ENCODE results near the gene TCF25.

DNA sequence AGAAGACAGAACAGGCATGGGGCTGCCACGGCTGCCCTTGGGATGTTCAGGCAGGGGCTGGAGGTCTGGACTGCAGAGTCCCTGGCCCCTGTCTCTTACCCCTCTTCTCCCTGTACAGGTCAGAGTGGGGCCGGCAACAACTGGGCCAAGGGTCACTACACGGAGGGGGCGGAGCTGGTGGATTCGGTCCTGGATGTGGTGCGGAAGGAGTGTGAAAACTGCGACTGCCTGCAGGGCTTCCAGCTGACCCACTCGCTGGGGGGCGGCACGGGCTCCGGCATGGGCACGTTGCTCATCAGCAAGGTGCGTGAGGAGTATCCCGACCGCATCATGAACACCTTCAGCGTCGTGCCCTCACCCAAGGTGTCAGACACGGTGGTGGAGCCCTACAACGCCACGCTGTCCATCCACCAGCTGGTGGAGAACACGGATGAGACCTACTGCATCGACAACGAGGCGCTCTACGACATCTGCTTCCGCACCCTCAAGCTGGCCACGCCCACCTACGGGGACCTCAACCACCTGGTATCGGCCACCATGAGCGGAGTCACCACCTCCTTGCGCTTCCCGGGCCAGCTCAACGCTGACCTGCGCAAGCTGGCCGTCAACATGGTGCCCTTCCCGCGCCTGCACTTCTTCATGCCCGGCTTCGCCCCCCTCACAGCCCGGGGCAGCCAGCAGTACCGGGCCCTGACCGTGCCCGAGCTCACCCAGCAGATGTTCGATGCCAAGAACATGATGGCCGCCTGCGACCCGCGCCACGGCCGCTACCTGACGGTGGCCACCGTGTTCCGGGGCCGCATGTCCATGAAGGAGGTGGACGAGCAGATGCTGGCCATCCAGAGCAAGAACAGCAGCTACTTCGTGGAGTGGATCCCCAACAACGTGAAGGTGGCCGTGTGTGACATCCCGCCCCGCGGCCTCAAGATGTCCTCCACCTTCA is 61.5 kb downstream of the TCF25 start:
- TF ChIP-seq EZH2 (IDR thresholded peaks at IDR 0.05; ENCODE audit: low read length, unreplicated experiment): no peak
- TF ChIP-seq, protein P1, sequence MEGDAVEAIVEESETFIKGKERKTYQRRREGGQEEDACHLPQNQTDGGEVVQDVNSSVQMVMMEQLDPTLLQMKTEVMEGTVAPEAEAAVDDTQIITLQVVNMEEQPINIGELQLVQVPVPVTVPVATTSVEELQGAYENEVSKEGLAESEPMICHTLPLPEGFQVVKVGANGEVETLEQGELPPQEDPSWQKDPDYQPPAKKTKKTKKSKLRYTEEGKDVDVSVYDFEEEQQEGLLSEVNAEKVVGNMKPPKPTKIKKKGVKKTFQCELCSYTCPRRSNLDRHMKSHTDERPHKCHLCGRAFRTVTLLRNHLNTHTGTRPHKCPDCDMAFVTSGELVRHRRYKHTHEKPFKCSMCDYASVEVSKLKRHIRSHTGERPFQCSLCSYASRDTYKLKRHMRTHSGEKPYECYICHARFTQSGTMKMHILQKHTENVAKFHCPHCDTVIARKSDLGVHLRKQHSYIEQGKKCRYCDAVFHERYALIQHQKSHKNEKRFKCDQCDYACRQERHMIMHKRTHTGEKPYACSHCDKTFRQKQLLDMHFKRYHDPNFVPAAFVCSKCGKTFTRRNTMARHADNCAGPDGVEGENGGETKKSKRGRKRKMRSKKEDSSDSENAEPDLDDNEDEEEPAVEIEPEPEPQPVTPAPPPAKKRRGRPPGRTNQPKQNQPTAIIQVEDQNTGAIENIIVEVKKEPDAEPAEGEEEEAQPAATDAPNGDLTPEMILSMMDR (conservative IDR thresholded peaks at IDR 0.05; ENCODE audit: low read depth, low read length): no peak

Measured in PC-3 (cell line).